OCI-LY3 (cell line): ENCODE data around the gene PEX16.

ENCODE experiments used
- EZH2phosphoT487 ChIP-seq: fragments of 200-600 bp; shearing (Covaris generic); IDR thresholded peaks from 2 replicates; pipeline ENCODE4 v1.6.1; 2018; ENCODE audit warnings: antibody characterized with exemption, mixed run types, low read depth
- TF ChIP-seq, protein P1 (sequence below): fragments of 200-600, 300-600 bp; sonication (generic); IDR thresholded peaks from 2 replicates; pipeline ENCODE4 v1.5.1; 2014; ENCODE audit warnings: antibody characterized with exemption, low read length, low read depth

DNA sequence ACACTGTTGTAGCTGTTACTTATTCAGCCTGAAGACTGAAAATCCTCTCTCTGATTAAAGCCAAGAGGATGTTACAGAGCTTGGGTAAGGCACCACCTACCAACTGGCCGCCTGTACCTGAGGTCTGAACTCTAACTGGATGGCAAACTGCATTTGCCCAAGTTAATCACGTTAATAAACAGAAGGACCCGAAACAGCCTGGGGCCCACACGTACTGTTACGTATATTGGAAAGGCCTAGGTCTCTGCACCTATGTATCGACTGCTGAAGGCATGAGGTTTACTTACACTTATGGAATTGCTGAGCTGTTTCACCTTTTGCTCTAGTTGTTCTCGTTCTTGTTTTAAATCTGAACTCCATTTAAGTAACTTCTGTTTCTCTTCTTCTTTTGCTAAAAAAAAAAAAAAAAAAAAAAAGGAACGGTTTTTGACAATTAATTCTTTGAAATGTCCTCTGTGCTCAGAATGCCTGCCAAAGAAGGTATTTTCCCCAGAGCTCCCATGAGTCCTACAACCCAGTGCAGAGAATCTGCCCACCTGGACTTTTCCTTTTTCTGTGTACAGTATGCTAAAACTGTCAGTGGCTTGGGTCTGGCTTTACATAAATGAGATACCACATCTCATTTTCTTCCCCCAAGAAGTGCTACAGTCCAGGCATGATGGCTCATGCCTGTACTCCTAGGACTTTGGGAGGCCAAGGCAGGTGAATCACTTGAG is 17.8 kb upstream of the PEX16 start:
- TF ChIP-seq, protein P1, sequence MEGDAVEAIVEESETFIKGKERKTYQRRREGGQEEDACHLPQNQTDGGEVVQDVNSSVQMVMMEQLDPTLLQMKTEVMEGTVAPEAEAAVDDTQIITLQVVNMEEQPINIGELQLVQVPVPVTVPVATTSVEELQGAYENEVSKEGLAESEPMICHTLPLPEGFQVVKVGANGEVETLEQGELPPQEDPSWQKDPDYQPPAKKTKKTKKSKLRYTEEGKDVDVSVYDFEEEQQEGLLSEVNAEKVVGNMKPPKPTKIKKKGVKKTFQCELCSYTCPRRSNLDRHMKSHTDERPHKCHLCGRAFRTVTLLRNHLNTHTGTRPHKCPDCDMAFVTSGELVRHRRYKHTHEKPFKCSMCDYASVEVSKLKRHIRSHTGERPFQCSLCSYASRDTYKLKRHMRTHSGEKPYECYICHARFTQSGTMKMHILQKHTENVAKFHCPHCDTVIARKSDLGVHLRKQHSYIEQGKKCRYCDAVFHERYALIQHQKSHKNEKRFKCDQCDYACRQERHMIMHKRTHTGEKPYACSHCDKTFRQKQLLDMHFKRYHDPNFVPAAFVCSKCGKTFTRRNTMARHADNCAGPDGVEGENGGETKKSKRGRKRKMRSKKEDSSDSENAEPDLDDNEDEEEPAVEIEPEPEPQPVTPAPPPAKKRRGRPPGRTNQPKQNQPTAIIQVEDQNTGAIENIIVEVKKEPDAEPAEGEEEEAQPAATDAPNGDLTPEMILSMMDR: no peak
- no peak for TF ChIP-seq EZH2phosphoT487
